Panc1 (cell line): ENCODE data around the gene NDUFAF8.

Experiments
- POLR2AphosphoS5 ChIP-seq: IDR thresholded peaks from 2 replicates; pipeline ENCODE4 v1.6.1; 2012; ENCODE audit warnings: mild to moderate bottlenecking, low read depth, low read length, moderate library complexity
- SIN3A ChIP-seq: IDR thresholded peaks from 2 replicates; pipeline ENCODE4 v1.6.1; 2012; ENCODE audit warnings: low read depth, mild to moderate bottlenecking, low read length, moderate library complexity, borderline replicate concordance; ENCODE audit not compliant: insufficient read depth
- TCF7L2 ChIP-seq: IDR thresholded peaks from 2 replicates; pipeline ENCODE4 v1.6.1; 2011; ENCODE audit warnings: mild to moderate bottlenecking, low read depth, low read length, inconsistent platforms
- TF ChIP-seq, protein P1 (sequence below): fragments of 450-650 bp; IDR thresholded peaks from 2 replicates; pipeline ENCODE4 v1.5.1; 2017; ENCODE audit warnings: mild to moderate bottlenecking

DNA sequence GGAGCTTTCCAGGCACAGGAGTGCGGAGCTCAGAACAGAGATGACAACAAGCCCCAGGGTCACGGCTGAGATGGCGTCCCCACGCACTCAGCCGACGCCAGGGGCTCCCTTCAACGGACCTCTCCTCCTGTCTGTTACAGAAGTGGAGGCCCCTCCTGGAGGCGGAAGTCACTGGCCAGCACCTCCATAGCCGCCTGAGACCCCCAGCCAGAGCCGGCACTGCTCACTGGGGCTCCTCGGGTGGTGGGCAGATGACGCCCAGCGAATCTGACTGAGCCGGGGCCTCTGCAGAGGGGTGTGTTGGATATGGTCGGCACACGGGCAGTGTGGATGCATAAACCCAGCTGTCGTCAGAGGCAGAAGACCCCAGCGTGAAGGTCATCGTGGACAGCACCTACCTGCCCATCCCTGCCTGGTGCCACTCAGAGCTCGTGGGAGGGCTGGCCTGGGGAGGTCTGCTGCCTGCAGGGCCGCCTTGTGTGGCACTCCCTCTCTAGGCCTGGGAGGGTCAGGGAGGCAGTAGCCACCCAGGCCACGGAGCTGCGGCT, 20.0 kb downstream of the NDUFAF8 start:
- TF ChIP-seq, protein P1, sequence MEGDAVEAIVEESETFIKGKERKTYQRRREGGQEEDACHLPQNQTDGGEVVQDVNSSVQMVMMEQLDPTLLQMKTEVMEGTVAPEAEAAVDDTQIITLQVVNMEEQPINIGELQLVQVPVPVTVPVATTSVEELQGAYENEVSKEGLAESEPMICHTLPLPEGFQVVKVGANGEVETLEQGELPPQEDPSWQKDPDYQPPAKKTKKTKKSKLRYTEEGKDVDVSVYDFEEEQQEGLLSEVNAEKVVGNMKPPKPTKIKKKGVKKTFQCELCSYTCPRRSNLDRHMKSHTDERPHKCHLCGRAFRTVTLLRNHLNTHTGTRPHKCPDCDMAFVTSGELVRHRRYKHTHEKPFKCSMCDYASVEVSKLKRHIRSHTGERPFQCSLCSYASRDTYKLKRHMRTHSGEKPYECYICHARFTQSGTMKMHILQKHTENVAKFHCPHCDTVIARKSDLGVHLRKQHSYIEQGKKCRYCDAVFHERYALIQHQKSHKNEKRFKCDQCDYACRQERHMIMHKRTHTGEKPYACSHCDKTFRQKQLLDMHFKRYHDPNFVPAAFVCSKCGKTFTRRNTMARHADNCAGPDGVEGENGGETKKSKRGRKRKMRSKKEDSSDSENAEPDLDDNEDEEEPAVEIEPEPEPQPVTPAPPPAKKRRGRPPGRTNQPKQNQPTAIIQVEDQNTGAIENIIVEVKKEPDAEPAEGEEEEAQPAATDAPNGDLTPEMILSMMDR: no peak
- TF ChIP-seq POLR2AphosphoS5 (no peak), TCF7L2 (no peak), SIN3A (no peak)
